Astrocyte of the spinal cord (primary cell): Measurements from ENCODE around the gene TCAF1.

Experiments used
- DNase-seq: peaks from one replicate; pipeline ENCODE4 v3.0.0; 2011; ENCODE audit warnings: low read depth, low spot score
- H3K4me3 ChIP-seq: 2 replicates; pipeline ENCODE4 v1.5.1; 2011; ENCODE audit warnings: low read depth, mild to moderate bottlenecking, low read length, moderate library complexity
- CTCF ChIP-seq: IDR thresholded peaks from 2 replicates; pipeline ENCODE4 v1.5.1; 2012; ENCODE audit warnings: low read depth, mild to moderate bottlenecking, low read length, inconsistent platforms
- in situ Hi-C: cut with HindIII; loops from 2 replicates; pipeline ENCODE4 v1.10.0; 2017; ENCODE audit warnings: low sequenced_read_pairs

Gene TCAF1

DNA sequence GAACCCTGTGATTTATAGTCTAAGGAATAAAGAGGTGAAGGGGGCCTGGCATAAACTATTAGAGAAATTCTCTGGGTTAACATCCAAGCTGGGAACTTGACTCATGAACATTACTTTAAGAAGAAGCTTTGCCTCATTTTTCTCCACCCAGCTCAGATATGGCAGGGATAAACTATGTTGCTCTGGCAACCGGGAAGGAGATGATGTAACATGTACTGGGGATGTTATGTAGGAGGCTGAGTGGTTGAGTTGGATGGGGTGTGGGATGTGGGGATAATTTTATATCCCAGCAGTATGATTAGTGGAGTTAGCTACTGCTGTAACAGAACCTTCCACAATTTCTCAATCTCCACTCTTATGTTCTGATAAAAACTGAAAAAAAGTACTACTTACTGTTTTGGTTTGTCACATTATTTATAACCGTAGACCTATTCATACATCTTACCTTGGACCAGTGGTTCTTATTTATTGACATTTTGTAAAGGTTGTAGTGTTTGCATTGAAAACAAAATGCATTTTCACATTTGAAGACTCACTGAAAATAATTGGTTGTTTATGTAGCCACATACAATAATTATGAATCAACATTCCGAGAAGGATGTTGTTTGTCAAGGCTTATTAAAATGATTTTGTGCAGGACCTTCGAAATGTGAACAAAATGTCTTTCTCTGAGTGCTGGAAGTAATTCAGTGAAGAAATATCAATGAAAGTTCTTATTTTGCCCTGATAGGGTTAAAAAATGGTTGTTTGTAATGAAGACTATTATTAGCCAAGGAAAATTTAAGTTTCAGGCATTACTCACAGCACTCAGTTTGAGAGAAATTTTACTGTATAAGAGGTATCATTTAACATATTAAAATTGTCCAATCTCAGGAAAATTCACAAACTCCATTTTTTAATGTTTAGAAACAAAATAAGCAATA lies 34.4 kb upstream of the TCAF1 start:
- DNase-seq, result peak; percentile 46
- H3K4me3 ChIP-seq, result no peak overlapping the region
- in situ Hi-C loops, result no loop called here
- no peak for TF ChIP-seq CTCF

- TF ChIP-seq CTCF, result no peak
- DNase-seq, result peak; percentile 48
- in situ Hi-C loops, result no loop called here
- H3K4me3 ChIP-seq, result no peak within 1 kb of the TSS
These were observed 32.8 kb upstream of the TCAF1 start, which contains the start of gene OR2F2 for GRCh38 chr7:143934526-143935325. Gene OR2F2, plus strand, starts transcription at chr7:143935233. Its CDS starts 0 bp downstream, at chr7:143935233.

- H3K4me3 ChIP-seq, result no peak overlapping the region
- no peak for TF ChIP-seq CTCF
- DNase-seq, result no peak
- in situ Hi-C loops, result no loop called here
These were observed 29.8 kb upstream of the TCAF1 start for GRCh38 chr7:143931739-143932138.

DNA sequence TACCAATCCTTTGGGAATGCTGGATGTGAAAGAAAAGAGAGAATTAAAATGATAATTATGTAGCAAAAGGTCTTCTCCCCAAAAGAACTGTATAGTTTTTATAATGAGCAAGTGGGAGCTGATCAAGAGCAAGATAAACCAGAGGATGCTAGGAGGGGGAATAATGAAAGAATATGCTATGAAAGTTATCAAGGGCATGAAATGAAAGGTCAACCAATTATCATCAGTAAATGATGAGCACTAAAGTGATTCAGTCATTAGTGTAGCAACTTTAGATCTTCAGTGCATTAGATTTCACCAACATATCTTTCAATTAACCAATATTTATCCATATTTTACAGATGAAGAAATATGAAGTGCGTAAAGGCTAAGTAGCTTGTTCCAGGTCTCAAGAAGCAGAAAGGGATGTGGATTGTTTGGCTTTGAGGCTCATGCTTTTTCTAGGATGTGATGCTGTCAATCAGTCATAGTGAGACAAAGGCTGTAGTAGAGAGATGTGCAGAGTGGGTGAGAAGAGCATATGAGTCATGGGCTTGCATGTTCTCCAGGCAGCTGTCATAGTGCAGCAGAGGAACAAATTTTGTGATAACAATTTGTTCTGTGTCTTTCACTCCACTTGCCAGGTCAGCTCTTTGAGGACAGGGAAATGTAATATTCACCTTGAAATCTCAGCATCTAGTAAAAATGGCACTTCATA lies 27.4 kb upstream of the TCAF1 start:
- in situ Hi-C loops, result no loop called here
- no peak overlapping the region for H3K4me3 ChIP-seq
- no peak for TF ChIP-seq CTCF
- DNase-seq, result no peak

GRCh38 chr7:143924851-143925250 lies 22.9 kb upstream of the TCAF1 start:
- no peak for DNase-seq
- in situ Hi-C loops, result no loop called here
- no peak overlapping the region for H3K4me3 ChIP-seq
- no peak for TF ChIP-seq CTCF
